CD14-positive monocyte (primary cell): ENCODE results near the gene ZNF888. TPM values are rescaled to one million over a fixed set of nuclear protein-coding genes. Genes with fewer than 3 reads are reported as not detected.

Experiments used
- DNase-seq, 3 donors: peaks; one replicate each; pipeline ENCODE4 v3.0.0-alpha.2; 2011 to 2022
- H2AFZ ChIP-seq: 2 replicates; pipeline ENCODE4 v1.6.0; 2012; ENCODE audit warnings: mild to moderate bottlenecking, low read depth, low read length, inconsistent platforms; ENCODE audit not compliant: insufficient read depth, poor library complexity, severe bottlenecking
- H3K27ac ChIP-seq, 2 donors: 1 replicate in 1 of 2; 2 replicates in 1 of 2; pipeline ENCODE4 v1.5.1; 2012 to 2013; ENCODE audit warnings: low read length in 2 of 2, control low read depth in 1 of 2, inconsistent platforms in 1 of 2, low read depth in 1 of 2, mild to moderate bottlenecking in 1 of 2
- H3K27me3 ChIP-seq, 2 donors: one replicate each; pipeline versions ENCODE4 v1.6.0 to v1.6.1; 2011 to 2013; ENCODE audit warnings: low read length in 2 of 2; ENCODE audit not compliant: control insufficient read depth in 2 of 2, insufficient read depth in 2 of 2
- H3K36me3 ChIP-seq, 2 donors: replicated peaks in 1 of 2; 1 replicate in 1 of 2; 2 replicates in 1 of 2; pipeline versions ENCODE4 v1.5.1 to v1.6.1; 2012 to 2013; ENCODE audit warnings: low read length in 2 of 2, control low read depth in 1 of 2, inconsistent platforms in 1 of 2, mild to moderate bottlenecking in 1 of 2; ENCODE audit not compliant: insufficient read depth in 2 of 2, control insufficient read depth in 1 of 2
- H3K4me1 ChIP-seq, 2 donors: 1 replicate in 1 of 2; 2 replicates in 1 of 2; pipeline versions ENCODE4 v1.5.1 to v1.6.1; 2012 to 2013; ENCODE audit warnings: low read length in 2 of 2, control low read depth in 1 of 2, inconsistent platforms in 1 of 2, mild to moderate bottlenecking in 1 of 2, moderate library complexity in 1 of 2; ENCODE audit not compliant: insufficient read depth in 2 of 2, control insufficient read depth in 1 of 2
- H3K4me2 ChIP-seq: replicated peaks from 2 replicates; pipeline ENCODE3; 2012; ENCODE audit warnings: low read length, moderate library complexity, mild to moderate bottlenecking; ENCODE audit not compliant: poor library complexity, severe bottlenecking; ENCODE audit errors: extremely low read depth
- H3K4me3 ChIP-seq, 3 experiments: fragments of 200-600 bp in 1 of 3; sonication (generic) in 1 of 3; replicated peaks in 1 of 3; 1 replicate in 2 of 3; 2 replicates in 1 of 3; pipeline ENCODE4 v1.5.1; 2011 to 2013; ENCODE audit warnings: low read length in 3 of 3, mild to moderate bottlenecking in 3 of 3, control low read depth in 2 of 3, low read depth in 2 of 3, inconsistent platforms in 1 of 3, moderate library complexity in 1 of 3
- H3K79me2 ChIP-seq: 2 replicates; pipeline ENCODE4 v1.6.0; 2012; ENCODE audit warnings: mild to moderate bottlenecking, control low read depth, inconsistent platforms, low read length, moderate library complexity; ENCODE audit not compliant: insufficient read depth
- H3K9ac ChIP-seq: 2 replicates; pipeline ENCODE4 v1.6.0; 2017; ENCODE audit warnings: low read length, mild to moderate bottlenecking; ENCODE audit not compliant: insufficient read depth, poor library complexity, severe bottlenecking
- H3K9me3 ChIP-seq, 2 donors: replicated peaks in 1 of 2; 1 replicate in 1 of 2; 2 replicates in 1 of 2; pipeline versions ENCODE4 v1.5.1 to v1.6.1; 2012 to 2013; ENCODE audit warnings: low read length in 2 of 2, control low read depth in 1 of 2; ENCODE audit not compliant: control insufficient read depth in 1 of 2, insufficient read depth in 1 of 2
- H4K20me1 ChIP-seq: 2 replicates; pipeline ENCODE4 v1.6.0; 2012; ENCODE audit warnings: mild to moderate bottlenecking, low read length, control low read depth, moderate library complexity; ENCODE audit not compliant: insufficient read depth
- H3K27ac Mint-ChIP-seq, 7 donors: one replicate each; pipeline ENCODE4 v1.8.0; 2020; ENCODE audit warnings: mild to moderate bottlenecking in 7 of 7, mixed read lengths in 7 of 7, moderate library complexity in 6 of 7, inconsistent platforms in 2 of 7
- H3K27me3 Mint-ChIP-seq, 3 donors: one replicate each; pipeline ENCODE4 v1.8.0; 2021 to 2022; ENCODE audit warnings: low read depth in 3 of 3, mild to moderate bottlenecking in 3 of 3, mixed read lengths in 3 of 3, moderate library complexity in 3 of 3, inconsistent platforms in 1 of 3
- H3K36me3 Mint-ChIP-seq, 2 donors: one replicate each; pipeline ENCODE4 v1.8.0; 2020; ENCODE audit warnings: mixed read lengths in 2 of 2, inconsistent platforms in 1 of 2, mild to moderate bottlenecking in 1 of 2
- H3K4me1 Mint-ChIP-seq: one replicate; pipeline ENCODE4 v1.8.0; 2020; ENCODE audit warnings: mild to moderate bottlenecking, mixed read lengths
- H3K4me3 Mint-ChIP-seq, 2 donors: one replicate each; pipeline ENCODE4 v1.8.0; 2020; ENCODE audit warnings: mild to moderate bottlenecking in 2 of 2, mixed read lengths in 2 of 2, moderate library complexity in 1 of 2
- H3K9me3 Mint-ChIP-seq, 7 donors: one replicate each; pipeline ENCODE4 v1.8.0; 2020 to 2022; ENCODE audit warnings: mixed read lengths in 7 of 7, mild to moderate bottlenecking in 6 of 7, moderate library complexity in 6 of 7, inconsistent platforms in 2 of 7
- WGBS: methylation state at CpG from one replicate; pipeline ENCODE4 v1.1.5; 2013; ENCODE audit warnings: missing lambda C conversion rate; ENCODE audit not compliant: insufficient coverage; 5-methylcytosine and 5-hydroxymethylcytosine counted together
- intact Hi-C, 2 donors: fragments of 100-400 bp; cut with micrococcal nuclease; formaldehyde crosslinking; loops; one replicate each; pipeline versions ENCODE4 v1.15.0 to v1.15.1; 2023
- polyA plus RNA-seq, 3 donors: library from polyadenylated mRNA; depleted of rRNA in 1 of 3; unstranded in 2 of 3; stranded (reverse) in 1 of 3; fragments of 300-500 nt in 2 of 3; fragments of >200 nt in 1 of 3; fragmentation: Illumina TruSeq in 2 of 3; gene quantifications; 1 replicate in 2 of 3; 2 replicates in 1 of 3; pipeline ENCODE4 v1.2.3, GENCODE V29; 2012 to 2021
- TF ChIP-seq, protein P1 (sequence below): fragments of 200-600 bp; IDR thresholded peaks from one replicate; pipeline ENCODE4 v1.8.0; 2022; ENCODE audit warnings: antibody characterized with exemption, mild to moderate bottlenecking

ZNF888 gene
- polyA plus RNA-seq, 3 donors = 0.71 to 1.7 (median 1.4) TPM

DNA sequence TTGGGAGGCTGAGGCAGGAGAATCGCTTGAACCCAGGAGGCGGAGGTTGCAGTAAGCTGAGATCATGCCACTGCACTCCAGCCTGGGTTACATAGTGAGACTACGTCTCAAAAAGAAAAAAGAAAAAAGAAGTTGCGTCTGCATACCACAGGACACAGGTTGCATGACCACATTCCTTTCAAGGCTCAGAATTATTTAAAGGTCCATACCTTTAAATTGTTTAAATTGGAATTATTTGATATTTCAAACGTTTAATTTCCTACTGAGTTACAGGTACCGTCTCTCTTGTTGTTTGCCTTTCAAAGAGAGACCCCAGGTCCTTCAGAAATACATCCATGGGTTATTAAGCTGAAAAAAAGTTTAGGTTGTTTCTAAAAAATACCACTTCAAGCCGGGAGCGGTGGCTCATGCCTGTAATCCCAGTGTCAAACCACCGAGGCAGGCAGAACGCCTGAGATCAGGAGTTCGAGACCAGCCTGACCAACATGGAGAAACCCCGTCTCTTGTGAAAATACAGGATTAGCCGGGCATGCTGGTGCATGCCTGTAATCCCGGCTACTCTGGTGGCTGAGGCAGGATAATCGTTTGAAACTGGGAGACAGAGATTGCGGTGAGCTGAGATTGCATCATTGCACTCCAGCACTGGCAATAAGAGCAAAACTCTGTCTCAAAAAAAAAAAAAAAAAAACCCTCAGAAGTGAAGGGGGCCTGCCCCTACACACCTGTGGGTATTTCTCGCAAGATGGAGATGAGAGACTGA, 20.8 kb upstream of the ZNF888 start:
- Histone ChIP-seq H3K9me3 (peaks cover 37 to 52% of the 10 kb centered on the region in 2 donors), H3K4me2 (no peak overlapping the region), H3K27me3 (no peaks in the 10 kb centered on the region), H4K20me1 (no peaks in the 10 kb centered on the region), H3K79me2 (peaks cover 31% of the 10 kb centered on the region), H3K36me3 (peaks cover 0 to 1% of the 10 kb centered on the region in 2 donors), H3K4me3 (no peak overlapping the region), H2AFZ (no peak overlapping the region), H3K4me1 (peaks cover 25 to 36% of the 10 kb centered on the region in 2 donors), H3K27ac (no peak overlapping the region), H3K9ac (no peak overlapping the region)
- Mint-ChIP-seq H3K9me3 (peaks cover 24 to 55% (median 52%) of the 10 kb centered on the region in 7 donors), H3K36me3 (no peaks in the 10 kb centered on the region), H3K27ac (no peak overlapping the region), H3K4me3 (no peak overlapping the region), H3K4me1 (peaks cover 36% of the 10 kb centered on the region), H3K27me3 (peaks cover 3 to 10% (median 9%) of the 10 kb centered on the region in 3 donors)
- TF ChIP-seq, protein P1, sequence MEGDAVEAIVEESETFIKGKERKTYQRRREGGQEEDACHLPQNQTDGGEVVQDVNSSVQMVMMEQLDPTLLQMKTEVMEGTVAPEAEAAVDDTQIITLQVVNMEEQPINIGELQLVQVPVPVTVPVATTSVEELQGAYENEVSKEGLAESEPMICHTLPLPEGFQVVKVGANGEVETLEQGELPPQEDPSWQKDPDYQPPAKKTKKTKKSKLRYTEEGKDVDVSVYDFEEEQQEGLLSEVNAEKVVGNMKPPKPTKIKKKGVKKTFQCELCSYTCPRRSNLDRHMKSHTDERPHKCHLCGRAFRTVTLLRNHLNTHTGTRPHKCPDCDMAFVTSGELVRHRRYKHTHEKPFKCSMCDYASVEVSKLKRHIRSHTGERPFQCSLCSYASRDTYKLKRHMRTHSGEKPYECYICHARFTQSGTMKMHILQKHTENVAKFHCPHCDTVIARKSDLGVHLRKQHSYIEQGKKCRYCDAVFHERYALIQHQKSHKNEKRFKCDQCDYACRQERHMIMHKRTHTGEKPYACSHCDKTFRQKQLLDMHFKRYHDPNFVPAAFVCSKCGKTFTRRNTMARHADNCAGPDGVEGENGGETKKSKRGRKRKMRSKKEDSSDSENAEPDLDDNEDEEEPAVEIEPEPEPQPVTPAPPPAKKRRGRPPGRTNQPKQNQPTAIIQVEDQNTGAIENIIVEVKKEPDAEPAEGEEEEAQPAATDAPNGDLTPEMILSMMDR = no peak
- DNase-seq = no peak
- WGBS = 97% methylated on average over 9 of the region's 17 CpGs
- intact Hi-C loops = loop anchor here in 1 of 2 donors (2.0 to 10.0 kb wide), 4 partner anchors 21 to 253 kb away; partner anchors contain the start of genes ZNF320, ZNF600 and ZNF888

DNA sequence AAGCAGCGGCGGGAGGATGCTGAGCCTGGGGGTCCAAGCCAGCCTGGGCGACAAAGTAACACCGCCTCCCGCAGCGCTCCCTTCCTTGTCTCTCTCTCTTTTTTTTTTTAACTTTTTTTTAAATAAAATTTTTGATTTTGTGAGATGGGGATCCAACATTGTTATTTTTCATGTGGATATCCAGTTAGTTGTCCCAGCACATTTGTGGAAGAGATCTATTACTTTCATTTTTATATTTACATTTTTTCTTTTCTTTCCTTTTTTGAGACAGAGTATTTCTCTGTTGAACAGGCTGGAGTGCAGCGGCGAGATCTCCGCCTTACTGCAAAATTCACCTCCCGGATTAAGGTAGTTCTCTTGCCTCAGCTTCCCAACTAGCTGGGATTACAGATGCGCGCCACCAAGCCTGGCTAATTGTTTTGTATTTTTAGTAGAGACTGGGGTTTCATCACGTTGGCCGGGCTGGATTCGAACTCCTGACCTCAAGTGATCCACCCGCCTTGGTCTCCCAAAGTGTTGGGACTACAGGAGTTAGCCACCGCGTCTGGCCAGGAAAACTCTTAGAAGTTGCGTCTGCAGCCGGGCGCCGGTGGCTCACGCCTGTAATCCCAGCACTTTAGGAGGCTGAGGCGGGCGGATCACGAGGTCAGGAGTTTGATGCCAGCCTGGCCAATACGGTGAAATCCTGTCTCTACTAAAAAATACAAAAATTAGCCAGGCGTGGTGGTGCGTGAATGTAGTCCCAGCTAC, 20.1 kb upstream of the ZNF888 start:
- TF ChIP-seq, protein P1 = no peak
- Mint-ChIP-seq H3K4me1 (peaks cover 44% of the 10 kb centered on the region), H3K9me3 (peaks cover 24 to 49% (median 48%) of the 10 kb centered on the region in 7 donors), H3K4me3 (peak overlapping the region; percentile 95 to 100), H3K36me3 (peaks cover 0 to 2% of the 10 kb centered on the region in 2 donors), H3K27ac (peak overlapping the region in 1 of 7 donors; percentile 85), H3K27me3 (peaks cover 3 to 10% (median 9%) of the 10 kb centered on the region in 3 donors)
- Histone ChIP-seq H3K4me3 (peak overlapping the region; percentile 65 to 99 (median 75)), H3K9me3 (peaks cover 32 to 45% of the 10 kb centered on the region in 2 donors), H3K27me3 (no peaks in the 10 kb centered on the region), H3K4me1 (peaks cover 25 to 40% of the 10 kb centered on the region in 2 donors), H3K79me2 (peaks cover 37% of the 10 kb centered on the region), H2AFZ (peak overlapping the region; percentile 94), H3K36me3 (no peaks in the 10 kb centered on the region), H3K9ac (peak overlapping the region; percentile 82), H3K4me2 (peak overlapping the region; percentile 93), H4K20me1 (no peaks in the 10 kb centered on the region), H3K27ac (no peak overlapping the region)
- WGBS = 82% methylated on average over 20 of the region's 29 CpGs
- intact Hi-C loops = loop anchor here in 1 of 2 donors (2.0 to 10.0 kb wide), 4 partner anchors 21 to 254 kb away; partner anchors contain the start of genes ZNF320, ZNF600 and ZNF888
- DNase-seq = no peak
